Mesothelial cell of epicardium (in vitro differentiated cells): Measurements from ENCODE around the gene EDIL3. TPM values are rescaled to one million over a fixed set of nuclear protein-coding genes. Genes with fewer than 3 reads are reported as not detected.

Source experiments
- DNase-seq, 2 experiments: peaks; one replicate each; pipeline ENCODE4 v3.0.0; 2021; ENCODE audit warnings: low spot score in 2 of 2; ENCODE audit not compliant: unreplicated experiment in 2 of 2
- H3K27ac Mint-ChIP-seq: 2 replicates; pipeline ENCODE4 v1.8.0; 2021; ENCODE audit warnings: mixed read lengths
- H3K27me3 Mint-ChIP-seq: 2 replicates; pipeline ENCODE4 v1.8.0; 2021; ENCODE audit warnings: low read depth, mixed read lengths
- H3K36me3 Mint-ChIP-seq: 2 replicates; pipeline ENCODE4 v1.8.0; 2021; ENCODE audit warnings: mixed read lengths
- H3K4me1 Mint-ChIP-seq: 2 replicates; pipeline ENCODE4 v1.8.0; 2021; ENCODE audit warnings: mixed read lengths
- H3K4me3 Mint-ChIP-seq: 2 replicates; pipeline ENCODE4 v1.8.0; 2021; ENCODE audit warnings: mild to moderate bottlenecking, moderate library complexity, mixed read lengths
- H3K9me3 Mint-ChIP-seq: 2 replicates; pipeline ENCODE4 v1.8.0; 2021; ENCODE audit warnings: mixed read lengths
- total RNA-seq: library from RNA; stranded (reverse); gene quantifications from 3 replicates; pipeline ENCODE4 v1.2.1, GENCODE V29; 2021
- TF ChIP-seq, protein P1 (sequence below): fragments of 200-600 bp; sonication (generic); IDR thresholded peaks from one replicate; pipeline ENCODE4 v1.5.0; 2021; ENCODE audit warnings: antibody characterized with exemption; ENCODE audit not compliant: unreplicated experiment

Gene EDIL3
- total RNA-seq, 1 donor from 2014 or later, result 51.3 TPM

DNA sequence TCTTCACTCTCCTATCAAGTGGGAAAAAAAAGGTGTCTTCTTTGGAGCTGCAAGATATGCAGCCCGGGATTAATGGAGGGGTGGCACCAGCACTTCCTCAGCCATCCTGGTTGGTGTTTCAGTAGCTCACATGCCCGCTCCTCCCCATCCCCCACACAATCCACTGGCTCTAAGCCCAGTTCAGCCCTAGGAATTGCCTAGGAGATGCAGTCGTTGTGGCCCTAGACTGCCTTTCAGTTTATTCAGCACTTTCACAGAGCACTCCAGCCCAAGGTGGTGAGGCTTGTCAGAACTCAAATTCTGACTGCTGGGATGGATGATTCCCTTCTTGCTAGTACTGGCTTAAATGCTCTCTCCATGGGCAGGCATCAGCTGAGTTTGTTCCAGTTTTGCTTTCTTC is 35.1 kb upstream of the EDIL3 start:
- H3K9me3 Mint-ChIP-seq, result peaks cover 29% of the 10 kb centered on the region
- H3K4me3 Mint-ChIP-seq, result no peak overlapping the region
- H3K36me3 Mint-ChIP-seq, result peaks cover 1% of the 10 kb centered on the region
- H3K27ac Mint-ChIP-seq, result no peak overlapping the region
- TF ChIP-seq, protein P1, sequence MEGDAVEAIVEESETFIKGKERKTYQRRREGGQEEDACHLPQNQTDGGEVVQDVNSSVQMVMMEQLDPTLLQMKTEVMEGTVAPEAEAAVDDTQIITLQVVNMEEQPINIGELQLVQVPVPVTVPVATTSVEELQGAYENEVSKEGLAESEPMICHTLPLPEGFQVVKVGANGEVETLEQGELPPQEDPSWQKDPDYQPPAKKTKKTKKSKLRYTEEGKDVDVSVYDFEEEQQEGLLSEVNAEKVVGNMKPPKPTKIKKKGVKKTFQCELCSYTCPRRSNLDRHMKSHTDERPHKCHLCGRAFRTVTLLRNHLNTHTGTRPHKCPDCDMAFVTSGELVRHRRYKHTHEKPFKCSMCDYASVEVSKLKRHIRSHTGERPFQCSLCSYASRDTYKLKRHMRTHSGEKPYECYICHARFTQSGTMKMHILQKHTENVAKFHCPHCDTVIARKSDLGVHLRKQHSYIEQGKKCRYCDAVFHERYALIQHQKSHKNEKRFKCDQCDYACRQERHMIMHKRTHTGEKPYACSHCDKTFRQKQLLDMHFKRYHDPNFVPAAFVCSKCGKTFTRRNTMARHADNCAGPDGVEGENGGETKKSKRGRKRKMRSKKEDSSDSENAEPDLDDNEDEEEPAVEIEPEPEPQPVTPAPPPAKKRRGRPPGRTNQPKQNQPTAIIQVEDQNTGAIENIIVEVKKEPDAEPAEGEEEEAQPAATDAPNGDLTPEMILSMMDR, result no peak
- H3K27me3 Mint-ChIP-seq, result no peaks in the 10 kb centered on the region
- H3K4me1 Mint-ChIP-seq, result peaks cover 2% of the 10 kb centered on the region
- no peak for DNase-seq

DNA sequence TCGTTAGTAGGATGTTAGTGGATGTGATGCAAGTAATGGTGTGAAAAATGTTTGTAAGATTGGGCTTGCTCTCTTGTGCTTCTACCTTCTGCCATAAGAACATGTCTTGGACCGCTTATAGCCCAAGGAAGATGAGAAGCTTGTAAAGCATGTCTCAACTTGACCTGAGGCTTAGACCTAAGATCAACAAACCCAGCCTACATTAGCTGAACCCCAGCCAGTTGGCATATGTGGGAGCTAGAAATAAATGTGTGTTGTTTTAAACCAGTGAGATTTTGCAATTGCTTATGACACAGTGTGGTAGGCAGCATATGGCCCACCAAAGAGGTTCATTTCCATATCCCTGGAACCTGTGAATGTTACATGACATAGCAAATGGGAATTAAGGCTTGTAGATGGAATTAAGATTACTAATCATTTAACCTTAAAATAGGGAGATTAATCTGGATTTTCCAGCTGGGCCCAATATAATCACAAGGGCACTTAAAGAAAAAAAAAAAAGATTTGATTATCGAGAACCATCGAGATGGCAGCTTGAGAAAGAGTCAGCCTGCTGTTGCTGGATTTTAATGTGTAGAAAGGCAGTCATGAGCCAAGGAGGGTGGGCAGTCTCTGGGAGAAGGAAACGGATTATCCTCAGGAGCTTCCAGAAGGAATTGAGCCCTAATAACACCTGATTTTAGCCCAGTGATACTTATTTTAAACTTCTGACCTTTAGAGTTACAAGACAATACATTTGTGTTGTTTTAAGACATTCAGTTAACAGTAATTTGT is 27.3 kb upstream of the EDIL3 start:
- no peaks in the 10 kb centered on the region for H3K27me3 Mint-ChIP-seq
- H3K27ac Mint-ChIP-seq, result no peak overlapping the region
- TF ChIP-seq, protein P1, result no peak
- H3K4me1 Mint-ChIP-seq, result no peaks in the 10 kb centered on the region
- peaks cover 13% of the 10 kb centered on the region for H3K9me3 Mint-ChIP-seq
- no peak overlapping the region for H3K4me3 Mint-ChIP-seq
- no peak for DNase-seq
- no peaks in the 10 kb centered on the region for H3K36me3 Mint-ChIP-seq

DNA sequence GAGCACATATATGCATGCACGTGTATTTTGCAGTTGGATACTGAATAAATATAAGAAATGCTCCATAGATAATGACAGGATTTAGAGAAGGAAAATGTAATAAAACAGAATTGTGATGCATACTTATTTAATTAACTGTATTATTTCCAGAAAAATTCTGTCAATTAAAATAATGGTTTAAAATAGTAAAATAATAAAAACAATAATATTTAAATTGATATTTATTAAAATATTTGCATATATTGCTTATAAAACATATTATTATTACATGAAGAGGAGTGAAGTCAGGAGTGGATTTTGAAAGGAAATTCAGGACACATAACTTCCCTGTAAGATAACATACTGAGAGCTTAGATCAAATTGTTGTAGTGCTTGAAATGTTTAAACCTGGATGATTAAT is 21.4 kb upstream of the EDIL3 start:
- H3K36me3 Mint-ChIP-seq, result no peaks in the 10 kb centered on the region
- no peak for DNase-seq
- H3K4me3 Mint-ChIP-seq, result no peak overlapping the region
- no peaks in the 10 kb centered on the region for H3K9me3 Mint-ChIP-seq
- H3K27me3 Mint-ChIP-seq, result no peaks in the 10 kb centered on the region
- H3K4me1 Mint-ChIP-seq, result no peaks in the 10 kb centered on the region
- TF ChIP-seq, protein P1, result no peak
- no peak overlapping the region for H3K27ac Mint-ChIP-seq

DNA sequence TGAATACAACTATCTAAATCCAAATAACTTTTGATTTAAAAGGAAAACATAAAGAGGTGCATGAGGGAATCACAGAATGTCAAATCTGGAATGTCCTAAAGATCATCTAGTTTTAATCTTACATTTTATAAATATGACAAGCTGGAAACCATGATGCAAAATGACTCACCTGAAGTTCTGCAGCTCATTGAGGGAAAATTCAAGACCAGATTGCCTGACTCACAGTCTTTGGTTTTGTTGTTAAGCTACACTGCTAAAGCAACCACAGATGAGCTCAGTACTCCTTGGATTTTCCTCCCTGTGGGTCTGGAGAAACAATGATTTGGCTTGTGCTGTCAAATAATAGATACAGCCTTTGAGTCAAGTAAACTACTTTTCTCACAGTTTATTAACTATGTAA is 19.1 kb upstream of the EDIL3 start:
- Mint-ChIP-seq H3K27ac (no peak overlapping the region), H3K9me3 (no peaks in the 10 kb centered on the region), H3K36me3 (no peaks in the 10 kb centered on the region), H3K4me1 (no peaks in the 10 kb centered on the region), H3K4me3 (no peak overlapping the region), H3K27me3 (no peaks in the 10 kb centered on the region)
- TF ChIP-seq, protein P1, result no peak
- DNase-seq, result no peak

DNA sequence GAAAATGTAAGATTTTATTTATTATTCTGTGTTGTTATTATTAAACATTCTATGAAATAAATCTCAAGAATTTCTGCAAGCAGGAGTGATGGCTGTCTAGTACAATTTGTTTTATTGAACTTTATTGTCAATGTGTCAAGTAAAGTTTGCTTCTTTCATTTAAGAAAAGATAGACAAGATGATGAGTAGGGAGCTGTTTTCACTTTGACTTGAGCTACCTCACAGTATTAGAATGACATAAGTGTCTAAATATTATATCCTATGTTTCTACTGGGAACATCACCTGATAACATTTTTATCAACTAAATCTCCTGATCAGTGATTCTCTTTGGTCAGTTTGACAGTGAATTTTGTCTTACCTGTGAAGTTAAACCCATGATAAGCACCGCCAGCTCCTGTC is 12.7 kb upstream of the EDIL3 start:
- Mint-ChIP-seq H3K4me1 (no peaks in the 10 kb centered on the region), H3K4me3 (no peak overlapping the region), H3K27me3 (no peaks in the 10 kb centered on the region), H3K9me3 (no peaks in the 10 kb centered on the region), H3K27ac (no peak overlapping the region), H3K36me3 (no peaks in the 10 kb centered on the region)
- no peak for DNase-seq
- TF ChIP-seq, protein P1, result no peak
